WERI-Rb-1 (cell line): ENCODE results near the gene KSR2.

ENCODE experiments used
- DNase-seq: peaks from one replicate; pipeline ENCODE4 v3.0.0-alpha.2; 2020
- H3K27ac ChIP-seq: fragments of 250-450 bp; sonication (Bioruptor Pico); 2 replicates; pipeline ENCODE4 v1.5.1; 2020; ENCODE audit warnings: mild to moderate bottlenecking, moderate library complexity
- H3K27me3 ChIP-seq: fragments of 250-450 bp; sonication (Bioruptor Pico); 2 replicates; pipeline ENCODE4 v1.5.1; 2021; ENCODE audit warnings: mild to moderate bottlenecking, low read depth, moderate library complexity; ENCODE audit not compliant: insufficient read depth, severe bottlenecking
- H3K36me3 ChIP-seq: fragments of 250-450 bp; sonication (Bioruptor Pico); 2 replicates; pipeline ENCODE4 v1.5.1; 2020; ENCODE audit warnings: mild to moderate bottlenecking, moderate library complexity
- H3K4me3 ChIP-seq: 2 replicates; pipeline ENCODE4 v1.5.1; 2011; ENCODE audit warnings: low read depth, mild to moderate bottlenecking, control low read depth, low read length
- H3K9me3 ChIP-seq: fragments of 250-450 bp; sonication (Bioruptor Pico); 2 replicates; pipeline ENCODE4 v1.5.1; 2021; ENCODE audit warnings: mild to moderate bottlenecking, moderate library complexity; ENCODE audit not compliant: severe bottlenecking
- TF ChIP-seq, protein P1 (sequence below): IDR thresholded peaks from 2 replicates; pipeline ENCODE4 v1.5.1; 2011; ENCODE audit warnings: low read depth, mild to moderate bottlenecking, control low read depth, inconsistent platforms, low read length

Gene KSR2

DNA sequence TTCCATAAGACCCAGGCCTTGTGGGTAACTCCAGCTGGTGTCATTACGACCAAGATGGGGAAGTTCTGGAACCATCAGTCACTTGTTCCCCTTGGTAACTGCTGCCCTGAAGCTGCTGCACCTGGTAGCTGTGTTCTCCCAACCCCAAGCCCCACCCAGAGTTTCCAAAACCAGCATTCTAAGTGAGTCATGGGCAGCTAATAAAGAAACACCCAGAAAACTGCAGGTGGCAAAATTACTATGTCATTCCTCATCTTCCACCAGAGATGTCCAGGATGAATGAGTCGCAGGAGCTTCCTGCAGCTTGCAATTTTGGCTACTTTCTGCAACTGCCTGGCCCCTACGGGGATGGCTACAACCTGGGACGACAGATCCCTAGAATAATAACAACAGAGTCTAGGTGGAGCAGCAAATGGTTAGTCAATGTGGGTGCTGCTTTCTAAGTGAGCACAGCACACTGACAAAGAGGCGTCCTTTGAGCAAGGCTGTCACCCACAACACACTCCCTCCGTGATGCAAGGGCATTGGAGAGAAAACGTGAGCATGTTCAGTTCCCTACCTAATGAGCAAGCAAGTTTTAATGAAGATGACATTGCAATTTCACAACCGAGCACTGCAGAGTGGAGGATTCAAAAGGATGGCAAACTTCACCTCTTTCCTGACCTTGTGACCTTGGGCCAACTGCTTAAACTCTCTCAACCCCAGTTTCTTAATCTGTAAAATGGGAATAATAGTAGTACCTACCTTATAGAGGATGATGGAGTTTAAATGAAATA is 306.0 kb downstream of the KSR2 start:
- no peak overlapping the region for H3K4me3 ChIP-seq
- no peak overlapping the region for H3K27ac ChIP-seq
- TF ChIP-seq, protein P1, sequence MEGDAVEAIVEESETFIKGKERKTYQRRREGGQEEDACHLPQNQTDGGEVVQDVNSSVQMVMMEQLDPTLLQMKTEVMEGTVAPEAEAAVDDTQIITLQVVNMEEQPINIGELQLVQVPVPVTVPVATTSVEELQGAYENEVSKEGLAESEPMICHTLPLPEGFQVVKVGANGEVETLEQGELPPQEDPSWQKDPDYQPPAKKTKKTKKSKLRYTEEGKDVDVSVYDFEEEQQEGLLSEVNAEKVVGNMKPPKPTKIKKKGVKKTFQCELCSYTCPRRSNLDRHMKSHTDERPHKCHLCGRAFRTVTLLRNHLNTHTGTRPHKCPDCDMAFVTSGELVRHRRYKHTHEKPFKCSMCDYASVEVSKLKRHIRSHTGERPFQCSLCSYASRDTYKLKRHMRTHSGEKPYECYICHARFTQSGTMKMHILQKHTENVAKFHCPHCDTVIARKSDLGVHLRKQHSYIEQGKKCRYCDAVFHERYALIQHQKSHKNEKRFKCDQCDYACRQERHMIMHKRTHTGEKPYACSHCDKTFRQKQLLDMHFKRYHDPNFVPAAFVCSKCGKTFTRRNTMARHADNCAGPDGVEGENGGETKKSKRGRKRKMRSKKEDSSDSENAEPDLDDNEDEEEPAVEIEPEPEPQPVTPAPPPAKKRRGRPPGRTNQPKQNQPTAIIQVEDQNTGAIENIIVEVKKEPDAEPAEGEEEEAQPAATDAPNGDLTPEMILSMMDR: no peak
- no peaks in the 10 kb centered on the region for H3K27me3 ChIP-seq
- no peaks in the 10 kb centered on the region for H3K9me3 ChIP-seq
- no peak for DNase-seq
- no peaks in the 10 kb centered on the region for H3K36me3 ChIP-seq

DNA sequence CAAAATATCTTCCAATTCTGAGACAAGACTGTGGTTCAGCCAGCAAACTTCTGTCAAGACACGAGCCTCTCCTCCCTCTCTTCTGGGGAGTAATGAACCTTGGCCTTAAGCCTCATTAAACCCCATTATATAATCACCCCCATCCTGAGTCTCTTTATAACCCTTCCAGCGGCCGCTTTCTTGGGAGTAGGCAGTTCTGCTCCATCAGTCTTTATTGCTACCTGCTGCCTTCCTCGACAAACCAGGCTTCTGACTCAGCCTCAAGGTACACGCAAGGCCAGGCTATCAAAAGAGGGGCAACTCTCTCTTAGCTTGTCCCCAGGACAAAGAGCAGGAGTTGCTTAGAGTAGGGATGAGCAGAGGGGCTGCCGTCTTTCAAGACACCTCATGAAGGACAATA is 306.6 kb downstream of the KSR2 start:
- TF ChIP-seq, protein P1: no peak
- H3K27ac ChIP-seq: no peak overlapping the region
- DNase-seq: no peak
- H3K4me3 ChIP-seq: no peak overlapping the region
- no peaks in the 10 kb centered on the region for H3K36me3 ChIP-seq
- no peaks in the 10 kb centered on the region for H3K9me3 ChIP-seq
- H3K27me3 ChIP-seq: no peaks in the 10 kb centered on the region

DNA sequence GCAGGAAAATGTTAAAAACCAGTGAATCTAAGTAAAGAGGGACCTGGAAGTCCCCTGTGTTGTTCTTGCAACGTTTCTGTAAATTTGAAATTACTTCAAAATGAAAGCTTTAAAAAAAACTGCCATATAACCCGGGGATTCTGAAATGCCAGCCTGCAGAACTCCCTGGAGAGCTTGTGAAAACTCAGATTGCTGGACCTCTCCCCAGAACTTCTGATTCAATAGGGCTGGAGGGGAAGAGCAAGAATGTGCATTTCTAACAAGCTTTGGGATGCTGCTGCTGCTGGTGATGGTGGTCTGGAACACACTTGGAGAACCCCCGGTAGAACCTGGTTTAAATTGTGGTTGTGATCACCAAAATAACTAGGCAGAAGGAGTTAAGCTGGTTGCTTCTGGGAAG is 307.3 kb downstream of the KSR2 start:
- H3K27ac ChIP-seq: no peak overlapping the region
- H3K36me3 ChIP-seq: no peaks in the 10 kb centered on the region
- TF ChIP-seq, protein P1: no peak
- no peaks in the 10 kb centered on the region for H3K27me3 ChIP-seq
- DNase-seq: no peak
- no peak overlapping the region for H3K4me3 ChIP-seq
- H3K9me3 ChIP-seq: no peaks in the 10 kb centered on the region

DNA sequence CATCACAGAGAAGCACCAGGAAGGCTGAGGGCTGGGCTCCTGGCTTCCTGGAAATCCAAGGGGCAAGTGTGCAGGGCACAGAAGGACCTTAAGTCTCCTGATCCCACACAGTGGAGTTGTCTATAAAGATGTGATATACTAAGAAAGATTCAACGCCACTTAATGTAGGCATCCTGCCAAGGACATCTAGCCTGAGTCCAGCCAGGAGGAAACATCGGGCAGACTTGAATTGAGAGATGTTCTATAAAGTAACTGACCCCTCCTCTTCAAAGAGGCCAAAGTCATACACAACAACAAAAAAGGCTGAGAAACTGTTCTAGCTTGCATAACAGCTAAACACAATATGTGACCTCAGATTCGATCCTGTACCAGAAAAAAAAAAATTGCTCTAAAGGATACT is 307.9 kb downstream of the KSR2 start:
- no peaks in the 10 kb centered on the region for H3K27me3 ChIP-seq
- H3K4me3 ChIP-seq: no peak overlapping the region
- TF ChIP-seq, protein P1: no peak
- H3K27ac ChIP-seq: no peak overlapping the region
- no peaks in the 10 kb centered on the region for H3K36me3 ChIP-seq
- no peaks in the 10 kb centered on the region for H3K9me3 ChIP-seq
- DNase-seq: no peak

DNA sequence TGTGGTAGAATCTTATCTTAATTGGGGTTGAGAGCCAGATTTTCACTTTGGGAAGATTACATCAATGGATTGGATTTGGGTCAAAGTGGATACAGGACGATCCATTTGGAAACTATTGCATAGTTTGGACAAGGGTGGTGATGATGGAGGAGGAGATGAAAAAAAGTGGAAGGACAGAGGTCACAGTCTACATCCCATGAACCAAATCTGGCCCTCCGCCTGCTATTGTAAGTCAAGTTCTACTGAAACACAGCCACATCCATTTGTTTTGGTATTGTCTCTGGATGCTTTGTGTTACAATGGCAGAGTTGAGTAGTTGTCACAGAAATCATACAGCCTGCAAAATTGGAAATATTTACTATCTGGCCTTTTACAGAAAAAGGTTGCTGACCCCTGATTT is 310.6 kb downstream of the KSR2 start:
- no peaks in the 10 kb centered on the region for H3K27me3 ChIP-seq
- H3K27ac ChIP-seq: no peak overlapping the region
- H3K36me3 ChIP-seq: no peaks in the 10 kb centered on the region
- TF ChIP-seq, protein P1: no peak
- no peak overlapping the region for H3K4me3 ChIP-seq
- no peaks in the 10 kb centered on the region for H3K9me3 ChIP-seq
- no peak for DNase-seq

DNA sequence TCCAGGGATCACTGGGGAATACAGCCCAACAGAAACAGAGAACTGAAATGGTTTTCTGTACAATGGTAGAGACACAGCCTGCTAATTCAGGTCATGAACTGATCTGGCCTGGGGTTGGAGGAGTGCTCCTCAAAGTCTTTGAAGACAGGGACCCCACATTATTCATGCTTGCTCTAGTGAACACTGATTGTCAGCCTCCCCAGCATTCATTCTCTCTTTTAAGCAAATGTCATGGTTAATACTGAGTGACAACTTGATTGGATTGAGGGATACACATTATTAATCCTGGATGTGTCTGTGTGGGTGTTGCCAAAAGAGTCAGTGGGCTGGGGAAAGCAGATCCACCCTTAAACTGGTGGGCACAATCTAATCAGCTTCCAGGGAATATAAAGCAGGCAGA is 319.0 kb downstream of the KSR2 start:
- Histone ChIP-seq H3K9me3 (peaks cover 7% of the 10 kb centered on the region), H3K4me3 (no peak overlapping the region)

More for the DNA sequence above, 319.0 kb downstream of the KSR2 start:
- no peak overlapping the region for H3K27ac ChIP-seq
- no peaks in the 10 kb centered on the region for H3K27me3 ChIP-seq
- TF ChIP-seq, protein P1: no peak
- no peak for DNase-seq
- H3K36me3 ChIP-seq: no peaks in the 10 kb centered on the region
